K562 (cell line): ENCODE data around the gene CDCA4.

ENCODE experiments used
- CEBPB ChIP-seq: fragments of 450-650 bp; IDR thresholded peaks from 2 replicates; pipeline ENCODE4 v1.6.1; 2016; ENCODE audit warnings: missing genetic modification characterization, missing compliant biosample characterization
- CHCHD3 ChIP-seq: fragments of 250-450 bp; sonication (Bioruptor Pico); IDR thresholded peaks from 2 replicates; pipeline ENCODE4 v2.1.2; 2022; ENCODE audit warnings: mild to moderate bottlenecking
- FOXM1 ChIP-seq, 2 experiments: fragments of 450-650 bp in 1 of 2; sonication (generic) in 1 of 2; formaldehyde crosslinking in 1 of 2; IDR thresholded peaks; 2 replicates each; pipeline versions ENCODE4 v1.6.1 to v1.9.0; 2017 to 2022; ENCODE audit warnings: low read depth in 2 of 2, mild to moderate bottlenecking in 2 of 2, missing genetic modification reagents in 1 of 2, moderate library complexity in 1 of 2
- JUN ChIP-seq, 2 experiments: sonication (generic) in 1 of 2; formaldehyde crosslinking in 1 of 2; IDR thresholded peaks; 2 replicates each; pipeline versions ENCODE4 v1.6.1 to v1.8.0; 2012 to 2022; ENCODE audit warnings: borderline replicate concordance in 2 of 2, mild to moderate bottlenecking in 2 of 2, improper control_type of control experiment in 1 of 2, low read depth in 1 of 2, low read length in 1 of 2, missing genetic modification reagents in 1 of 2
- MYC ChIP-seq, 2 experiments: fragments of 250-450 bp in 1 of 2; sonication (Bioruptor Pico) in 1 of 2; IDR thresholded peaks; 2 replicates each; pipeline versions ENCODE4 v1.5.1 to v1.6.1; 2012 to 2021; ENCODE audit warnings: low read depth in 2 of 2, borderline replicate concordance in 1 of 2, improper control_type of control experiment in 1 of 2, low read length in 1 of 2, mild to moderate bottlenecking in 1 of 2, moderate library complexity in 1 of 2
- PHF8 ChIP-seq: fragments of 200-600 bp; sonication (generic); IDR thresholded peaks from 2 replicates; pipeline ENCODE4 v1.6.1; 2012; ENCODE audit warnings: mixed run types, mild to moderate bottlenecking, inconsistent platforms, low read length, moderate library complexity, borderline replicate concordance
- POLR2A ChIP-seq: fragments of 450-650 bp; conservative IDR thresholded peaks from 2 replicates; pipeline ENCODE4 v1.6.1; 2016
- TRIM28 ChIP-seq: fragments of 450-650 bp; IDR thresholded peaks from 2 replicates; pipeline ENCODE4 v1.6.1; 2017
- ZFX ChIP-seq: sonication (generic); formaldehyde crosslinking; IDR thresholded peaks from 2 replicates; pipeline ENCODE4 v1.8.0; 2022; ENCODE audit warnings: mild to moderate bottlenecking, missing genetic modification reagents, moderate library complexity
- TF ChIP-seq, protein P1 (sequence below), 2 experiments: fragments of 450-650 bp; IDR thresholded peaks; 2 replicates each; pipeline ENCODE4 v1.6.1; 2016
- TF ChIP-seq, protein P2 (sequence below): fragments of 250-450 bp; sonication (Bioruptor Pico); IDR thresholded peaks from 2 replicates; pipeline ENCODE4 v1.8.0; 2021; ENCODE audit warnings: borderline replicate concordance, mild to moderate bottlenecking, moderate library complexity; ENCODE audit not compliant: poor library complexity, severe bottlenecking
- TF ChIP-seq, protein P3 (sequence below), 3 experiments: IDR thresholded peaks in 2 of 3; conservative IDR thresholded peaks in 1 of 3; 2 replicates each; pipeline ENCODE4 v1.5.1; 2011 to 2012; ENCODE audit warnings: low read length in 3 of 3, mild to moderate bottlenecking in 3 of 3, control low read depth in 2 of 3, improper control_type of control experiment in 1 of 3, inconsistent platforms in 1 of 3, low read depth in 1 of 3, mixed read lengths in 1 of 3, moderate library complexity in 1 of 3; ENCODE audit not compliant: insufficient read depth in 2 of 3
- TF ChIP-seq, protein P4 (sequence below), 2 experiments: fragments of 450-650 bp; formaldehyde crosslinking in 1 of 2; IDR thresholded peaks; 2 replicates each; pipeline versions ENCODE4 v1.4.0 to v1.6.1; 2014 to 2020; ENCODE audit warnings: mild to moderate bottlenecking in 2 of 2, borderline replicate concordance in 1 of 2, low read depth in 1 of 2

DNA sequence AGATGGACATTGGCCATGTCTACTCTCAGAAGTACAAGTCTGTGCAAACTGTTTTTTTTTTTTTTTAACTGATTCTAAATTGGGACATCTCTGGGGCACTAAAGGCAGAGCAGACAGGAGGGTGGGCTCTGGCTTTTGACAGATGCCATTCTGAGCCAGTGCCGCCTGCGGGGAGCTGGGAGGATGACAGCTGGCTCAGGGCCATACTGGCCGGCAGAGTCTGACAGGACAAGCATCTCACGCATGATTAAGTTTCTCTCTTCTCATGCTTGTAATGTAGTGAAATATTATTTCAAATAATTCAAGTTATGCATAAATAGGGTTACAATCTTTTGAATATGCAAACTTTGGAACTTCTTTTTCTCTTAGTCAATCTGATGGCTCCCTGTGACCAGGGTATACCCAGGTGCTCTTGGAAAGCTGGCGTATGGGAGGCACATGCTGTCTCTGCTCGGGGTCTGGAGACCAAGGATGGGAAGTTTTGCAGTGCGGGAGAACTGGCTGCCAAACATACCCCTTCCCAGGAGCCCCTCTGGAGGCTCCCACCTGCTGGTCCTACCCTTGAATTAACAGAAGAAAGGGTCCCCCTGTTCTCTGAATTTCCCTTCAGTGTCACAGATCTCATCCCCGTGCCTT lies 7.6 kb downstream of the CDCA4 start:
- TF ChIP-seq, protein P1, sequence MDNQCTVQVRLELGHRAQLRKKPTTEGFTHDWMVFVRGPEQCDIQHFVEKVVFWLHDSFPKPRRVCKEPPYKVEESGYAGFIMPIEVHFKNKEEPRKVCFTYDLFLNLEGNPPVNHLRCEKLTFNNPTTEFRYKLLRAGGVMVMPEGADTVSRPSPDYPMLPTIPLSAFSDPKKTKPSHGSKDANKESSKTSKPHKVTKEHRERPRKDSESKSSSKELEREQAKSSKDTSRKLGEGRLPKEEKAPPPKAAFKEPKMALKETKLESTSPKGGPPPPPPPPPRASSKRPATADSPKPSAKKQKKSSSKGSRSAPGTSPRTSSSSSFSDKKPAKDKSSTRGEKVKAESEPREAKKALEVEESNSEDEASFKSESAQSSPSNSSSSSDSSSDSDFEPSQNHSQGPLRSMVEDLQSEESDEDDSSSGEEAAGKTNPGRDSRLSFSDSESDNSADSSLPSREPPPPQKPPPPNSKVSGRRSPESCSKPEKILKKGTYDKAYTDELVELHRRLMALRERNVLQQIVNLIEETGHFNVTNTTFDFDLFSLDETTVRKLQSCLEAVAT (IDR thresholded peaks at IDR 0.05) = no peak
- no peak for TF ChIP-seq ZFX (CRISPR knock-in tag)
- TF ChIP-seq CEBPB (tag) = no peak
- TF ChIP-seq JUN (IDR thresholded peaks at IDR 0.05; ENCODE audit: borderline replicate concordance, low read depth, low read length) = no peak
- TF ChIP-seq JUN (CRISPR knock-in tag; IDR thresholded peaks at IDR 0.05; ENCODE audit: borderline replicate concordance) = no peak
- TF ChIP-seq, protein P2, sequence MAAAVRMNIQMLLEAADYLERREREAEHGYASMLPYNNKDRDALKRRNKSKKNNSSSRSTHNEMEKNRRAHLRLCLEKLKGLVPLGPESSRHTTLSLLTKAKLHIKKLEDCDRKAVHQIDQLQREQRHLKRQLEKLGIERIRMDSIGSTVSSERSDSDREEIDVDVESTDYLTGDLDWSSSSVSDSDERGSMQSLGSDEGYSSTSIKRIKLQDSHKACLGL = no peak
- TF ChIP-seq, protein P3, sequence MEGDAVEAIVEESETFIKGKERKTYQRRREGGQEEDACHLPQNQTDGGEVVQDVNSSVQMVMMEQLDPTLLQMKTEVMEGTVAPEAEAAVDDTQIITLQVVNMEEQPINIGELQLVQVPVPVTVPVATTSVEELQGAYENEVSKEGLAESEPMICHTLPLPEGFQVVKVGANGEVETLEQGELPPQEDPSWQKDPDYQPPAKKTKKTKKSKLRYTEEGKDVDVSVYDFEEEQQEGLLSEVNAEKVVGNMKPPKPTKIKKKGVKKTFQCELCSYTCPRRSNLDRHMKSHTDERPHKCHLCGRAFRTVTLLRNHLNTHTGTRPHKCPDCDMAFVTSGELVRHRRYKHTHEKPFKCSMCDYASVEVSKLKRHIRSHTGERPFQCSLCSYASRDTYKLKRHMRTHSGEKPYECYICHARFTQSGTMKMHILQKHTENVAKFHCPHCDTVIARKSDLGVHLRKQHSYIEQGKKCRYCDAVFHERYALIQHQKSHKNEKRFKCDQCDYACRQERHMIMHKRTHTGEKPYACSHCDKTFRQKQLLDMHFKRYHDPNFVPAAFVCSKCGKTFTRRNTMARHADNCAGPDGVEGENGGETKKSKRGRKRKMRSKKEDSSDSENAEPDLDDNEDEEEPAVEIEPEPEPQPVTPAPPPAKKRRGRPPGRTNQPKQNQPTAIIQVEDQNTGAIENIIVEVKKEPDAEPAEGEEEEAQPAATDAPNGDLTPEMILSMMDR (IDR thresholded peaks at IDR 0.05 in 2 of 3, conservative IDR thresholded peaks at IDR 0.05 in 1 of 3; ENCODE audit: insufficient read depth in 2 of 3, low read depth in 1 of 3, low read length in 3 of 3) = no peak
- TF ChIP-seq MYC (IDR thresholded peaks at IDR 0.05; ENCODE audit: low read depth, low read length) = no peak
- no peak for TF ChIP-seq MYC (CRISPR knock-in tag; IDR thresholded peaks at IDR 0.05; ENCODE audit: borderline replicate concordance, low read depth)
- no peak for TF ChIP-seq PHF8
- TF ChIP-seq POLR2A = no peak
- no peak for TF ChIP-seq TRIM28
- no peak for TF ChIP-seq CHCHD3 (CRISPR knock-in tag)
- TF ChIP-seq, protein P4, sequence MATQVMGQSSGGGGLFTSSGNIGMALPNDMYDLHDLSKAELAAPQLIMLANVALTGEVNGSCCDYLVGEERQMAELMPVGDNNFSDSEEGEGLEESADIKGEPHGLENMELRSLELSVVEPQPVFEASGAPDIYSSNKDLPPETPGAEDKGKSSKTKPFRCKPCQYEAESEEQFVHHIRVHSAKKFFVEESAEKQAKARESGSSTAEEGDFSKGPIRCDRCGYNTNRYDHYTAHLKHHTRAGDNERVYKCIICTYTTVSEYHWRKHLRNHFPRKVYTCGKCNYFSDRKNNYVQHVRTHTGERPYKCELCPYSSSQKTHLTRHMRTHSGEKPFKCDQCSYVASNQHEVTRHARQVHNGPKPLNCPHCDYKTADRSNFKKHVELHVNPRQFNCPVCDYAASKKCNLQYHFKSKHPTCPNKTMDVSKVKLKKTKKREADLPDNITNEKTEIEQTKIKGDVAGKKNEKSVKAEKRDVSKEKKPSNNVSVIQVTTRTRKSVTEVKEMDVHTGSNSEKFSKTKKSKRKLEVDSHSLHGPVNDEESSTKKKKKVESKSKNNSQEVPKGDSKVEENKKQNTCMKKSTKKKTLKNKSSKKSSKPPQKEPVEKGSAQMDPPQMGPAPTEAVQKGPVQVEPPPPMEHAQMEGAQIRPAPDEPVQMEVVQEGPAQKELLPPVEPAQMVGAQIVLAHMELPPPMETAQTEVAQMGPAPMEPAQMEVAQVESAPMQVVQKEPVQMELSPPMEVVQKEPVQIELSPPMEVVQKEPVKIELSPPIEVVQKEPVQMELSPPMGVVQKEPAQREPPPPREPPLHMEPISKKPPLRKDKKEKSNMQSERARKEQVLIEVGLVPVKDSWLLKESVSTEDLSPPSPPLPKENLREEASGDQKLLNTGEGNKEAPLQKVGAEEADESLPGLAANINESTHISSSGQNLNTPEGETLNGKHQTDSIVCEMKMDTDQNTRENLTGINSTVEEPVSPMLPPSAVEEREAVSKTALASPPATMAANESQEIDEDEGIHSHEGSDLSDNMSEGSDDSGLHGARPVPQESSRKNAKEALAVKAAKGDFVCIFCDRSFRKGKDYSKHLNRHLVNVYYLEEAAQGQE (IDR thresholded peaks at IDR 0.05; ENCODE audit: borderline replicate concordance) = no peak
- TF ChIP-seq, protein P4 (CRISPR knock-in tag; IDR thresholded peaks at IDR 0.05; ENCODE audit: low read depth) = no peak
- no peak for TF ChIP-seq FOXM1 (IDR thresholded peaks at IDR 0.05; ENCODE audit: low read depth)
- TF ChIP-seq FOXM1 (CRISPR knock-in tag; IDR thresholded peaks at IDR 0.05; ENCODE audit: low read depth) = no peak
